K562 (cell line): ENCODE results near the gene HSBP1L1. TPM values are rescaled to one million over a fixed set of nuclear protein-coding genes. Genes with fewer than 3 reads are reported as not detected.

Experiments
- ATAC-seq: fragments of 200-7000 bp; cut with Tn5 transposase; 3 replicates; pipeline ENCODE4 v1.9.1; 2020; ENCODE audit warnings: moderate library complexity
- BruUV-seq: library from RNA; stranded (reverse); fragments of 400-500 nt; replicated peaks from 2 replicates; lab custom pipeline; 2021; lab: Mats Ljungman, UMichigan
- CTCF ChIA-PET: fragments of 300-600 bp; formaldehyde crosslinking; extraction: SDS; loops from one replicate; lab custom pipeline; 2021; ENCODE audit warnings: low intra/inter-chr PET ratio; lab: Yijun Ruan, JAX
- POLR2A ChIA-PET: fragments of 300-600, 350-650 bp; sonication (Branson Sonifier 250); formaldehyde crosslinking; extraction: SDS; loops from one replicate; lab custom pipeline; 2021; ENCODE audit warnings: antibody characterized with exemption, inconsistent platforms; lab: Yijun Ruan, JAX
- DNase-seq, 4 experiments: peaks; one replicate each; pipeline versions ENCODE4 v3.0.0 to v3.0.0-alpha.2; 2011 to 2018; ENCODE audit warnings: low spot score in 3 of 4, mixed read lengths in 3 of 4; ENCODE audit errors: extremely low read depth in 1 of 4
- FAIRE-seq: peaks from 2 replicates; lab custom pipeline; 2011; peaks lifted over from hg19 to GRCh38; lab: Jason Lieb, UNC
- H2AFZ ChIP-seq: 2 replicates; pipeline ENCODE4 v1.6.0; 2011; ENCODE audit warnings: low read depth, low read length, control low read depth, inconsistent platforms
- H3K27ac ChIP-seq: fragments of 200-600 bp; 3 replicates; pipeline ENCODE4 v1.8.0; 2011; ENCODE audit warnings: low read depth, mild to moderate bottlenecking, control low read depth, inconsistent platforms, low read length, moderate library complexity, mixed read lengths; ENCODE audit errors: extremely low read depth
- H3K27me3 ChIP-seq, 2 experiments: fragments of 300-600 bp in 1 of 2; 2 replicates in 1 of 2; 3 replicates in 1 of 2; pipeline versions ENCODE4 v1.6.0 to v1.8.0; 2011; ENCODE audit warnings: inconsistent platforms in 2 of 2, low read length in 2 of 2, mild to moderate bottlenecking in 1 of 2, mixed read lengths in 1 of 2, moderate library complexity in 1 of 2; ENCODE audit not compliant: control insufficient read depth in 2 of 2, insufficient read depth in 2 of 2
- H3K36me3 ChIP-seq: fragments of 300-600 bp; 3 replicates; pipeline ENCODE4 v1.8.0; 2011; ENCODE audit warnings: mild to moderate bottlenecking, low read length, inconsistent platforms; ENCODE audit not compliant: control insufficient read depth, insufficient read depth
- H3K4me1 ChIP-seq, 2 experiments: fragments of 200-600 bp in 1 of 2; replicated peaks in 1 of 2; 2 replicates in 1 of 2; 3 replicates in 1 of 2; pipeline versions ENCODE4 v1.5.1 to v1.8.0; 2011; ENCODE audit warnings: inconsistent platforms in 2 of 2, low read length in 2 of 2, mild to moderate bottlenecking in 1 of 2, mixed read lengths in 1 of 2, moderate library complexity in 1 of 2; ENCODE audit not compliant: control insufficient read depth in 2 of 2, insufficient read depth in 2 of 2
- H3K4me2 ChIP-seq: 2 replicates; pipeline ENCODE4 v1.6.1; 2011; ENCODE audit warnings: low read length, control low read depth, inconsistent platforms, mixed read lengths; ENCODE audit not compliant: insufficient read depth
- H3K4me3 ChIP-seq: fragments of 200-600 bp; sonication (generic), shearing (Covaris generic); 2 replicates; pipeline ENCODE4 v1.5.1; 2016; ENCODE audit warnings: control low read depth, inconsistent platforms
- H3K79me2 ChIP-seq: fragments of 200-600 bp; 3 replicates; pipeline ENCODE4 v1.8.0; 2011; ENCODE audit warnings: low read length, inconsistent platforms; ENCODE audit not compliant: control insufficient read depth, insufficient read depth
- H3K9ac ChIP-seq, 2 experiments: 2 replicates each; pipeline versions ENCODE4 v1.6.0 to v1.6.1; 2011; ENCODE audit warnings: low read depth in 2 of 2, low read length in 2 of 2, control low read depth in 1 of 2, inconsistent platforms in 1 of 2, mild to moderate bottlenecking in 1 of 2, mixed read lengths in 1 of 2; ENCODE audit not compliant: insufficient read depth in 1 of 2
- H3K9me1 ChIP-seq: one replicate; pipeline ENCODE4 v1.6.0; 2011; ENCODE audit warnings: inconsistent platforms, mild to moderate bottlenecking, low read length, moderate library complexity; ENCODE audit not compliant: control insufficient read depth, insufficient read depth
- H3K9me3 ChIP-seq: replicated peaks from 2 replicates; pipeline ENCODE4 v1.5.1; 2011; ENCODE audit warnings: low read depth, low read length, inconsistent platforms; ENCODE audit not compliant: control insufficient read depth, insufficient read depth
- H4K20me1 ChIP-seq: replicated peaks from 2 replicates; pipeline ENCODE4 v1.6.1; 2011; ENCODE audit warnings: low read length, inconsistent platforms, mixed read lengths; ENCODE audit not compliant: control insufficient read depth, insufficient read depth
- DPF2 ChIP-seq: fragments of 450-650 bp; IDR thresholded peaks from 2 replicates; pipeline ENCODE4 v1.6.1; 2016
- EP300 ChIP-seq: IDR thresholded peaks from 2 replicates; pipeline ENCODE4 v1.6.1; 2012; ENCODE audit warnings: low read length, improper control_type of control experiment
- FOS ChIP-seq: IDR thresholded peaks from 3 replicates; pipeline ENCODE4 v1.6.1; 2011; ENCODE audit not compliant: insufficient read length; ENCODE audit errors: extremely low read depth
- FOXA1 ChIP-seq: fragments of 450-650 bp; IDR thresholded peaks from 2 replicates; pipeline ENCODE4 v1.6.1; 2016; ENCODE audit warnings: mild to moderate bottlenecking, borderline replicate concordance
- HDAC8 ChIP-seq: fragments of 450-650 bp; IDR thresholded peaks from 2 replicates; pipeline ENCODE4 v1.6.1; 2016; ENCODE audit warnings: mild to moderate bottlenecking, missing genetic modification characterization, moderate library complexity, missing compliant biosample characterization
- KDM1A ChIP-seq, 2 experiments: fragments of 450-650 bp; IDR thresholded peaks; 2 replicates each; pipeline ENCODE4 v1.6.1; 2016; ENCODE audit warnings: mild to moderate bottlenecking in 2 of 2
- MTA2 ChIP-seq: fragments of 450-650 bp; IDR thresholded peaks from 2 replicates; pipeline ENCODE4 v1.6.1; 2016; ENCODE audit warnings: low read depth
- NFRKB ChIP-seq: fragments of 450-650 bp; IDR thresholded peaks from 2 replicates; pipeline ENCODE4 v1.6.1; 2016; ENCODE audit warnings: low read depth
- NR4A1 ChIP-seq, 2 experiments: fragments of 250-450 bp in 1 of 2; fragments of 450-650 bp in 1 of 2; sonication (Bioruptor Pico) in 1 of 2; IDR thresholded peaks; 2 replicates each; pipeline versions ENCODE4 v1.4.0 to v1.6.1; 2016 to 2020; ENCODE audit warnings: mild to moderate bottlenecking in 2 of 2, missing compliant biosample characterization in 1 of 2, missing genetic modification characterization in 1 of 2, moderate library complexity in 1 of 2
- PML ChIP-seq: IDR thresholded peaks from 2 replicates; pipeline ENCODE4 v1.6.1; 2012; ENCODE audit warnings: low read length, inconsistent platforms
- PURB ChIP-seq: sonication (generic); formaldehyde crosslinking; IDR thresholded peaks from 2 replicates; pipeline ENCODE4 v1.9.0; 2021; ENCODE audit warnings: low read depth, mild to moderate bottlenecking, missing genetic modification reagents
- RBM25 ChIP-seq: fragments of 200-400 bp; formaldehyde crosslinking; IDR thresholded peaks from 2 replicates; pipeline ENCODE4 v1.6.1; 2018; ENCODE audit warnings: low read length, low read depth, moderate library complexity; ENCODE audit not compliant: severe bottlenecking
- SAFB2 ChIP-seq: fragments of 200-400 bp; formaldehyde crosslinking; IDR thresholded peaks from 2 replicates; pipeline ENCODE4 v1.6.1; 2018; ENCODE audit warnings: borderline replicate concordance, low read length, low read depth, moderate library complexity; ENCODE audit not compliant: severe bottlenecking
- TAL1 ChIP-seq: fragments of 450-650 bp; IDR thresholded peaks from 2 replicates; pipeline ENCODE4 v1.6.1; 2016; ENCODE audit warnings: mild to moderate bottlenecking
- TEAD4 ChIP-seq, 2 experiments: sonication (generic) in 1 of 2; formaldehyde crosslinking in 1 of 2; IDR thresholded peaks; 2 replicates each; pipeline versions ENCODE4 v1.6.1 to v1.8.0; 2012 to 2022; ENCODE audit warnings: borderline replicate concordance in 1 of 2, inconsistent platforms in 1 of 2, low read length in 1 of 2, mild to moderate bottlenecking in 1 of 2, missing genetic modification reagents in 1 of 2
- TRIM24 ChIP-seq, 2 experiments: fragments of 450-650 bp; IDR thresholded peaks; 2 replicates each; pipeline ENCODE4 v1.6.1; 2016
- XRCC3 ChIP-seq: fragments of 450-650 bp; IDR thresholded peaks from 2 replicates; pipeline ENCODE4 v1.6.1; 2017; ENCODE audit warnings: mild to moderate bottlenecking, moderate library complexity
- WGBS: fragments of 100-300 bp; shearing (Covaris generic); methylation state at CpG from one replicate; pipeline ENCODE4 v1.1.6; 2016; ENCODE audit warnings: low coverage, mixed read lengths; ENCODE audit not compliant: insufficient coverage; ENCODE audit errors: missing lambda C conversion rate; 5-methylcytosine and 5-hydroxymethylcytosine counted together
- in situ Hi-C: fragments of 300-500 bp; cut with MboI; formaldehyde crosslinking; loops from 4 replicates; pipeline ENCODE4 v1.15.0; 2018; ENCODE audit warnings: inconsistent platforms, mixed read lengths
- intact Hi-C: fragments of 100-400 bp; cut with micrococcal nuclease; formaldehyde crosslinking; loops from 2 replicates; pipeline ENCODE4 v1.14.2; 2022
- polyA plus RNA-seq, 8 experiments: library from polyadenylated mRNA; depleted of rRNA in 4 of 8; stranded (reverse) in 5 of 8; unstranded in 3 of 8; fragments of >200 nt; fragmentation: Nextera tagmentation in 2 of 8; fragmentation: Illumina TruSeq in 1 of 8; extraction: Ambion mirVana in 2 of 8; extraction: Trizol in 1 of 8; gene quantifications; 2 replicates each; pipeline versions ENCODE4 v1.2.1 to v1.2.3, GENCODE V29; 2011 to 2014; ENCODE audit warnings: inconsistent platforms in 1 of 8, missing spikeins in 1 of 8
- total RNA-seq, 7 experiments: library from RNA; depleted of rRNA in 6 of 7; stranded (reverse); fragments of >200 nt in 6 of 7; fragmentation: Illumina TruSeq in 2 of 7; extraction: Trizol in 2 of 7; gene quantifications; 2 replicates each; pipeline versions ENCODE4 v1.2.1 to v1.2.3, GENCODE V29; 2011 to 2021; ENCODE audit warnings: low replicate concordance in 1 of 7
- TF ChIP-seq, protein P1 (sequence below): fragments of 250-450 bp; sonication (Bioruptor Pico); IDR thresholded peaks from 2 replicates; pipeline ENCODE4 v1.8.0; 2021; ENCODE audit warnings: moderate library complexity, mild to moderate bottlenecking, inconsistent platforms
- TF ChIP-seq, protein P2 (sequence below): fragments of 250-450 bp; sonication (Bioruptor Pico); IDR thresholded peaks from 2 replicates; pipeline ENCODE4 v1.5.0; 2020; ENCODE audit warnings: mild to moderate bottlenecking, borderline replicate concordance

The HSBP1L1 gene
- total and polyA plus RNA-seq, 9 of the 15 experiments (the other 6 are each of a cell fraction or from before 2014, with no cell fraction given) = 0.24 to 0.36 TPM; not detected in 7

DNA sequence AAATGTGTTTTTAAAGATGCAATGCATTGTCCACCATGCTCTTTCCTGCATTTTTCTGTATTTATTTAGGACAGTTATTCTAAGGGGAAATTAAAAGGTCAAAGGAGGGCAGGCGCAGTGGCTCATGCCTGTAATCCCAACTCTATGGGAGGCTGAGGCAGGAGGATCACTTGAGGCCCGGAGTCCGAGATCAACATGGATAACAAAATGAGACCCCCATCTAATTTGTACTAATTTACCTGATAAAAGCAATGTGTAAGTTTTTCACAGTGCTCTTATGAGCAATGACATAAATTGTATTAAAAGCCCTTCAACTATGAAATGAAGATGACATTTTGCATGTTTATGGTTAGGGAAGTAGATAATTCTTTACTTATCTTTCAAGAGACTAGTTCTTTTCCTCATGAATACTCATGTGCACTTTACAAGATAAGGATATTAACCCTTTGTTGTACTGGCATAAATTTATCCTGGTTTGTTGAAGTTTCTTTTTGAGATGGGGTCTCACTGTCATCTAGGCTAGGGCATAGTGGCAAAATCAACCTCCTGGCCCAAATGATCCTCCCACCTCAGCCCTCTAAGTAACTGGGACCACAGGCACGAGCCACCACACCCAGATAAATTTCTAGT, 9.7 kb downstream of the HSBP1L1 start (continued):
- TF ChIP-seq NR4A1 (CRISPR knock-in tag; IDR thresholded peaks at IDR 0.05) = no peak
- no peak for TF ChIP-seq NR4A1 (tag; IDR thresholded peaks at IDR 0.05)
- TF ChIP-seq RBM25 = peak; percentile 8
- TF ChIP-seq DPF2 = no peak
- TF ChIP-seq, protein P1, sequence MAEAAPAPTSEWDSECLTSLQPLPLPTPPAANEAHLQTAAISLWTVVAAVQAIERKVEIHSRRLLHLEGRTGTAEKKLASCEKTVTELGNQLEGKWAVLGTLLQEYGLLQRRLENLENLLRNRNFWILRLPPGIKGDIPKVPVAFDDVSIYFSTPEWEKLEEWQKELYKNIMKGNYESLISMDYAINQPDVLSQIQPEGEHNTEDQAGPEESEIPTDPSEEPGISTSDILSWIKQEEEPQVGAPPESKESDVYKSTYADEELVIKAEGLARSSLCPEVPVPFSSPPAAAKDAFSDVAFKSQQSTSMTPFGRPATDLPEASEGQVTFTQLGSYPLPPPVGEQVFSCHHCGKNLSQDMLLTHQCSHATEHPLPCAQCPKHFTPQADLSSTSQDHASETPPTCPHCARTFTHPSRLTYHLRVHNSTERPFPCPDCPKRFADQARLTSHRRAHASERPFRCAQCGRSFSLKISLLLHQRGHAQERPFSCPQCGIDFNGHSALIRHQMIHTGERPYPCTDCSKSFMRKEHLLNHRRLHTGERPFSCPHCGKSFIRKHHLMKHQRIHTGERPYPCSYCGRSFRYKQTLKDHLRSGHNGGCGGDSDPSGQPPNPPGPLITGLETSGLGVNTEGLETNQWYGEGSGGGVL (CRISPR knock-in tag) = no peak
- TF ChIP-seq, all 486 proteins: peak for 5

DNA sequence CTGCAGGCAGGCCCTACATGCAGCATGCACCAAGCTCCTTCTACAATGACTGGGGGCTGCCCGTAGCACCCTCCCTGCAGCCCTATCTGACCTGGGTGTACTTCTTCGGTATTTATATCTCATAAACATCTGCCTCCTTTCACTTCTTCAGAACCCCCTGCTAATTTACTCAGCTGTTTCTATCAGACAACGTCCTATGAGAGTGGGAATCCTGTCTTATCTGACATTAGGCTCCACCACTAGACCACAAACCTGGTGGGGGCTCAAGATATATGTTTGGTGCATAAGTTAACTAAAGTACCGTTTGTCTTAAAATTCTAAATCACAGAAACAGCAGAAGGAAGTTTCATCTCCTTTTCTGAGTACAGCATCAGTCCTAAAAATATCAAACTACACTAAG, 10.6 kb downstream of the HSBP1L1 start:
- 0% methylated on average over 4 of the region's 4 CpGs for WGBS
- Histone ChIP-seq H4K20me1 (peaks cover 37% of the 10 kb centered on the region), H3K27me3 (no peaks in the 10 kb centered on the region), H3K4me1 (peaks cover 12 to 19% of the 10 kb centered on the region in 2 experiments; a peak in 4 of 5 replicates), H3K36me3 (peaks cover 87% of the 10 kb centered on the region), H3K9me1 (no peaks in the 10 kb centered on the region), H3K4me2 (no peak overlapping the region; the same call in 1 of the 2 replicates), H3K4me3 (no peak overlapping the region), H3K27ac (no peak overlapping the region), H3K9me3 (no peaks in the 10 kb centered on the region), H3K79me2 (peaks cover 76% of the 10 kb centered on the region), H3K9ac (no peak overlapping the region), H2AFZ (no peak overlapping the region)
- POLR2A ChIA-PET = interaction anchor here (1.1 kb wide), 1 partner anchor 14 kb away, joined by 4 read pairs; the partner anchor contains the start of gene TXNL4A
- DNase-seq = peak; percentile 29 to 62 (median 38)
- CTCF ChIA-PET = no interaction called here
- in situ Hi-C loops = no loop called here
- intact Hi-C loops = no loop called here
- no TSS peak for BruUV-seq
- FAIRE-seq = no peak
- peak; percentile 53 for ATAC-seq
- TF ChIP-seq XRCC3 (no peak), TRIM24 (IDR thresholded peaks at IDR 0.05) (peak in 1 of 2 experiments; percentile 35; a peak in 1 of 4 replicates), PURB (CRISPR knock-in tag) (no peak), FOXA1 (no peak), FOS (no peak), TEAD4 (IDR thresholded peaks at IDR 0.05; ENCODE audit: low read length) (peak; percentile 91), TEAD4 (CRISPR knock-in tag; IDR thresholded peaks at IDR 0.05; ENCODE audit: borderline replicate concordance) (no peak), NFRKB (no peak), EP300 (peak; percentile 44; the same call in 1 of the 2 replicates), KDM1A (IDR thresholded peaks at IDR 0.05) (peak; percentile 36 to 47; a peak in 3 of 4 replicates), PML (peak; percentile 80), MTA2 (peak; percentile 70), SAFB2 (no peak), TAL1 (peak; percentile 79), HDAC8 (tag) (no peak)
- TF ChIP-seq, protein P2, sequence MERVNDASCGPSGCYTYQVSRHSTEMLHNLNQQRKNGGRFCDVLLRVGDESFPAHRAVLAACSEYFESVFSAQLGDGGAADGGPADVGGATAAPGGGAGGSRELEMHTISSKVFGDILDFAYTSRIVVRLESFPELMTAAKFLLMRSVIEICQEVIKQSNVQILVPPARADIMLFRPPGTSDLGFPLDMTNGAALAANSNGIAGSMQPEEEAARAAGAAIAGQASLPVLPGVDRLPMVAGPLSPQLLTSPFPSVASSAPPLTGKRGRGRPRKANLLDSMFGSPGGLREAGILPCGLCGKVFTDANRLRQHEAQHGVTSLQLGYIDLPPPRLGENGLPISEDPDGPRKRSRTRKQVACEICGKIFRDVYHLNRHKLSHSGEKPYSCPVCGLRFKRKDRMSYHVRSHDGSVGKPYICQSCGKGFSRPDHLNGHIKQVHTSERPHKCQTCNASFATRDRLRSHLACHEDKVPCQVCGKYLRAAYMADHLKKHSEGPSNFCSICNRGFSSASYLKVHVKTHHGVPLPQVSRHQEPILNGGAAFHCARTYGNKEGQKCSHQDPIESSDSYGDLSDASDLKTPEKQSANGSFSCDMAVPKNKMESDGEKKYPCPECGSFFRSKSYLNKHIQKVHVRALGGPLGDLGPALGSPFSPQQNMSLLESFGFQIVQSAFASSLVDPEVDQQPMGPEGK (CRISPR knock-in tag) = no peak
